Measurements from ENCODE around the gene RPL39L. TPM values are rescaled to one million over a fixed set of nuclear protein-coding genes. Genes with fewer than 3 reads are reported as not detected.

The RPL39L gene
- 10 to 100 TPM in 1 of 2 donors, 1 to 10 TPM in 1; 2.6 to 11.6 TPM for total RNA-seq

DNA sequence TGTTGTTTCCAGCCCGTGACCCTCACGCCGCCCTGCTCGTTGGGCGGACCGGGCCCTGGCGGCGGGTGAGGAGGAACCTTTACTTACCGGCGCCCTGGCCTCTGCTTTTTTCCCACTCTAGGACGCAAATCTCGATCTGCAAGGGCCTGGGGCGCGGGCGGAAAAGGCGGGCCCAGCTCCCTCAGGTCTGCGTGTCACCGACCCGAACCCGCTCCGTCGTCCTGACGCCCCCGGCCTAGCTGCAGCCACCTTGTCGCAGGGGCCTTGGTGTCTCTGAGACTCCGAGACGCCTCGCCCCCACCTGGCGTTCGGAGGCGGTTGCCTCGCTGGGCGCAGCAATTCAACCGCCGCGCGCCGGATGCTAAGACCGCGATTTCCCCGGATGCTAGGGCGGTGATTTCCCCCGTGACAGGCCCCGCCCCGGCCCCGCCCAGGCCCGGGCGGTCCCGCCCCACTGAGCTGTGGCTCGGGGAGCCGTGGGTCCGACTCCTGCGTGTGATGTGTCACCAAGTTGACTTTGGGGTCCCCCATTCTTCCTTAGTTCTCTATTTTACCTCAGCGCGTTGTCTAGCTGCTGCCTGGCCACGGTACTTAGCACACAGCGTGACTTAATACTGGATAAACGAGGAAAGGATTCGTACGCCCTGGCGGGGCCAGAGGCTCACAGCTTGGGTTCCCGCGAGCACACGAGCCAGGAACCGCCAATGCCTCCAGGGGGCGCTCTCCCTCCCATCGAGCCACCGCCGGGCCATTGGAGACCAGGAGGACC, at the start of gene RPL39L:
Gene RPL39L, minus strand, starts transcription at position 371 of the 769 bp plus-strand sequence. CDS start 18,196 bp downstream, outside the sequence.
- H3K9ac ChIP-seq (ENCODE audit: low read depth in 2 of 2, low read length in 2 of 2): peak within 1 kb of the TSS; percentile 61 to 73
- no peaks in the 10 kb centered on the region for H3K9me3 ChIP-seq
- no peaks in the 10 kb centered on the region for H3K36me3 ChIP-seq
- peak; percentile 88 for TF ChIP-seq CTCF (IDR thresholded peaks at IDR 0.05)
- no peaks in the 10 kb centered on the region for H3K27me3 ChIP-seq
- H3K4me3 ChIP-seq: peak within 1 kb of the TSS; percentile 44
- intact Hi-C loops (cut with DNase I): no loop called here
- no peak within 1 kb of the TSS for H3K27ac ChIP-seq
- H3K4me1 ChIP-seq: no peaks in the 10 kb centered on the region
- DNase-seq: peak; percentile 88

GRCh38 chr3:187188931-187189330, 49.6 kb upstream of the RPL39L start:
- Histone ChIP-seq H3K9ac (ENCODE audit: low read depth in 2 of 2, low read length in 2 of 2) (no peak overlapping the region), H3K9me3 (no peaks in the 10 kb centered on the region), H3K36me3 (no peaks in the 10 kb centered on the region), H3K27ac (no peak overlapping the region), H3K27me3 (no peaks in the 10 kb centered on the region), H3K4me3 (no peak overlapping the region), H3K4me1 (no peaks in the 10 kb centered on the region)
- intact Hi-C loops (cut with DNase I): no loop called here
- TF ChIP-seq CTCF (IDR thresholded peaks at IDR 0.05): no peak
- DNase-seq: no peak

- no peak for TF ChIP-seq CTCF (IDR thresholded peaks at IDR 0.05)
- intact Hi-C loops (cut with DNase I): no loop called here
- peak overlapping the region; percentile 33 for H3K27ac ChIP-seq
- H3K36me3 ChIP-seq: no peaks in the 10 kb centered on the region
- peak; percentile 22 for DNase-seq
- H3K9ac ChIP-seq (ENCODE audit: low read depth in 2 of 2, low read length in 2 of 2): no peak overlapping the region
- H3K9me3 ChIP-seq: no peaks in the 10 kb centered on the region
- no peaks in the 10 kb centered on the region for H3K4me1 ChIP-seq
- no peak overlapping the region for H3K4me3 ChIP-seq
- no peaks in the 10 kb centered on the region for H3K27me3 ChIP-seq
Observed at GRCh38 chr3:187186801-187187421, 47.6 kb upstream of the RPL39L start.

- H3K4me1 ChIP-seq: no peaks in the 10 kb centered on the region
- DNase-seq: no peak
- no peak overlapping the region for H3K27ac ChIP-seq
- no peaks in the 10 kb centered on the region for H3K36me3 ChIP-seq
- H3K27me3 ChIP-seq: no peaks in the 10 kb centered on the region
- no peaks in the 10 kb centered on the region for H3K9me3 ChIP-seq
- intact Hi-C loops (cut with DNase I): no loop called here
- TF ChIP-seq CTCF (IDR thresholded peaks at IDR 0.05): no peak
- no peak overlapping the region for H3K9ac ChIP-seq (ENCODE audit: low read depth in 2 of 2, low read length in 2 of 2)
- no peak overlapping the region for H3K4me3 ChIP-seq
Observed at GRCh38 chr3:187186375-187186774, 47.1 kb upstream of the RPL39L start.

- no peak overlapping the region for H3K4me3 ChIP-seq
- TF ChIP-seq CTCF (IDR thresholded peaks at IDR 0.05): no peak
- H3K27me3 ChIP-seq: no peaks in the 10 kb centered on the region
- no peaks in the 10 kb centered on the region for H3K9me3 ChIP-seq
- intact Hi-C loops (cut with DNase I): no loop called here
- H3K4me1 ChIP-seq: no peaks in the 10 kb centered on the region
- H3K27ac ChIP-seq: no peak overlapping the region
- H3K9ac ChIP-seq (ENCODE audit: low read depth in 2 of 2, low read length in 2 of 2): no peak overlapping the region
- no peaks in the 10 kb centered on the region for H3K36me3 ChIP-seq
- no peak for DNase-seq
Observed at GRCh38 chr3:187185759-187186158, 46.5 kb upstream of the RPL39L start.

Measured in colonic mucosa (tissue), 4 donors.